ENCODE data around the gene KIF26A.

DNA sequence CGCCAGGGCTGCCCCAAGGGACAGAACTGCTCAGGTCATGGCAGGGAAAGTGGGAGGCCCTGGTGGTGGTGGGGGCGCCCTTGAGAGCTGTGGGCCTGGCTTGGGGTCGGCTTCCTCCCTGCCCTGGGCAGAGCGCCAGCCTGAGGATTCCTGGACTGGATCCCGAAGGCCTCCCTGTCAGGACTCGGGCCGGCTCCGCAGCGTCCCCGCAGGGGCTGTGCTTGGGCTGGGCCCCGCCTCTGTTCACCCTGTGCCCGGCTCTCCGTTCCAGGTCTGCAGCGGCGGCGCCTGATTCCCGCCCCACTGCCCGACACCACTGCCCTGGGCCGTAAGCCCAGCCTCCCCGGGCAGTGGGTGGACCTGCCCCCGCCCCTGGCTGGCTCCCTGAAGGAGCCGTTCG lies 39.9 kb downstream of the KIF26A start:
- TF ChIP-seq POLR2A (IDR thresholded peaks at IDR 0.05; ENCODE audit: low read length) = no peak
- no peak for TF ChIP-seq GATA1 (IDR thresholded peaks at IDR 0.05; ENCODE audit: low read depth, low read length)
